HG02798 (cell line): Measurements from ENCODE around the gene EFNB1.
"Not testable (repeated sequence)": the region's sequence is repeated elsewhere in the genome, so short reads cannot be mapped to it uniquely, and the experiment has no call there.

Source experiments
- ATAC-seq: cut with Tn5 transposase; IDR thresholded peaks from one replicate; pipeline ENCODE4 v1.9.1; 2021; ENCODE audit warnings: mild to moderate bottlenecking; ENCODE audit not compliant: unreplicated experiment, poor library complexity

EFNB1 gene

DNA sequence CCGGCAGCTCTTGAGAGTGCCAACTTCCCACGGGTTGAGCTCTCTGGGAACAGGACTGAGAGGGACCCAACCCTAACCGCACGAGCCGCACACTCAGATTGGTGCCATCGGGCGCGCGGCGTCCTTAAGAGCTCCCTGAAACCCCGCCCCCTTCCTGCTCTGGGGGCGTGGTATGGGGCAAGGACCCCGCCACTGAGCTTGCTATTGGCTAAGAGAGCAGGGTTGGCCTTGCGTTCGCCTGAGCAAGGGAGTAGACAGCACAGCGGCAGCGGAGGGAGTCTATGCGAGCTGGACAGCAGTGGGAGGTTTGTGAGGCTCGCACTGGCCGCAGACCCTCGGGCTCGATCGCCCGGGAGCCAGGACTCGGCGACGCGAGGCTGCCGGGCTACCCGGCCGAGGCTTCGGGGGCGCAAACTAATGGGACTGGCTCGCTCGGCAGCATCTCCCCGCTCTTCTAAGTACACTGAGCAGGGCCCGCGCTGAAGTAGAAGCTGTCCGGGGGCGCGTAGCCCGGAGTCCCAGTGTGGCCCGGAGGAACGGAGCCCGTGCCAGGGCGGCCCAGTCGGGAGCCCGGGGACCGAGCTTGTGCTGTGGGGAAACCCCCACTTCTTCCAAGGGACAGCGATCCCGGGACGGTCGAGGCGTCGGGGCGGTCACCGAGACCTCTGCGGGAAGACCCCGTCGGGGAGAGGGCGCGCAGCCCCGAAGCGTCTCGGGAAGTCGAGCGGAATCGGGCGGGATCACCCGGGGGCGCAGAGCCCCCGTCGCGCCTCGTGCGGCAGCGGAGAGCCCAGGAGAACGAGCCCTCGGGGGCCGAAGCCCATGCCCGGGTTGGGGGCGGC lies at the start of gene EFNB1:
Gene EFNB1, plus strand, starts transcription at position 282 of the 842 bp plus-strand sequence. CDS start 756 bp downstream, outside the sequence.
- peak; percentile 96 for ATAC-seq

DNA sequence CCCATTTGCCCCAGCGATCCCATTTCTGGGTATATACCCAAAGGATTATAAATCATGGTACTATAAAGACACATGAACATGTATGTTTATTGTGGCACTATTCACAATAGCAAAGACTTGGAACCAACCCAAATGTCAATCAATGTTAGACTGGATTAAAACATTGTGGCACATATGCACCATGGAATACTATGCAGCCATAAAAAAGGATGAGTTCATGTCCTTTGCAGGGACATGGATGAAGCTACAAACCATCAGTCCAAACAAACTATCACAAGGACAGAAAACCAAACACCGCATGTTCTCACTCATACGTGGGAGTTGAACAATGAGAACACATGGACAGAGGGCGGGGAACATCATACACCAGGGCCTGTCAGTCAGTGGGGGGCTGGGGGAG lies 47.5 kb upstream of the EFNB1 start:
- ATAC-seq = not testable (repeated sequence)

DNA sequence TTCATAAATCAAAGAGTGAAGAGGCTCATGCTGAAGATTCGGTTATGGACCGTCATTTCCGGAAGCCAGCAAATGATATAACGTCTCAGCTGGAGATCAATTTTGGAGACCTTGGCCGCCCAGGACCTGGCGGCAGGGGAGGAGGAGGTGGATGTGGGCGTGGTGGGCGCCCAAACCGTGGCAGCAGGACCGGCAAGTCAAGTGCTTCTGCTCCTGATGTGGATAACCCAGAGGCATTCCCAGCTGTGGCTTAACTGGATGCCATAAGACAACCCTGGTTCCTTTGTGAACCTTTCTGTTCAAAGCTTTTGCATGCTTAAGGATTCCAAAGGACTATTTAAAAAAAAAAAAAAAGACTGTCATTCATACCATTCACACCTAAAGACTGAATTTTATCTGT lies 44.0 kb upstream of the EFNB1 start:
- ATAC-seq = no peak

DNA sequence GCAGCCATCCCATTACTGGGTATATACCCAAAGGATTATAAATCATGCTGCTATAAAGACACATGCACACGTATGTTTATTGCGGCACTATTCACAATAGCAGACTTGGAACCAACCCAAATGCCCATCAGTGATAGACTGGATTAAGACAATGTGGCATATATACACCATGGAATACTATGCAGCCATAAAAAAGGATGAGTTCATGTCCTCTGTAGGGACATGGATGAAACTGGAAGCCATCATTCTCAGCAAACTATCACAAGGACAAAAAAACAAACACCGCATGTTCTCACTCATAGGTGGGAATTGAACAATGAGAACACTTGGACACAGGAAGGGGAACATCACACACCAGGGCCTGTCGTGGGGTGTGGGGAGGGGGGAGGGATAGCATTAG lies 42.2 kb upstream of the EFNB1 start:
- not testable (repeated sequence) for ATAC-seq

DNA sequence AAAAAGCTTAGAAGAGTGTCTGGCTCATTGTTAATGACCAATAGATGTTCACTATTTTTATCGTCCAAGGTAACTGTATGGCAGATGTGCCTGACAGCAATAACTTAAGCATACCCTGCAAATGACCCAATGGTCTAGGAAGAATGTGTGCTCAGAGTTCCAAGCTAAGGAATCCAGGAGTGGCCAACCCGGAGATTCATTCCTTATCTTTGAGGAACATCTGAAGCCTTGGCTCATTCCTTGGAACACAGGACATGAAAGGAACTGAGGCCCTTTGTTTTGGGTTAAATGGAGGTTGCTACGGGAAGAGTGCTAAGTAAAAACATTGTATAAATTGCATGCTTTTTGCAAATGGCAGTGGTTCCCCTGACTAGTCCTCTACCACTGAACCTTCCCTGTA lies 38.9 kb upstream of the EFNB1 start:
- ATAC-seq = no peak

DNA sequence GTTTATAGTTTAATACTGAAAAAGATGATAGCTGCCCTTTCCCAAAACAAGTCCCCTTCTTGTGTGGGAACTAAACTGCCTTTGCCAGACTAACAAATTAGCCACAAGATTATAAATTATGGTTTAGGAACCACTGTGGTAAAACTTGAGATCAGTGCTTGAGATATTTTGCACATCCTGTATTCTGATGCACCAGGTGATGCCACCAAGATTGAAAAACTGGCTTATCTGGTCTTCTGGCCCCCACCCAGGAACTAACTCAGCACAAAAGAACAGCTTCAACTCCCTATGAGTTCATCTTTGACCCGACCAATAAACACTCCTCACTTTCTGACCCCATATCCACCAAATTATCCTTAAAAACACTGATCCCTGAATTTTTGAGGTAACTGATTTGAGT lies 36.7 kb upstream of the EFNB1 start:
- no peak for ATAC-seq

DNA sequence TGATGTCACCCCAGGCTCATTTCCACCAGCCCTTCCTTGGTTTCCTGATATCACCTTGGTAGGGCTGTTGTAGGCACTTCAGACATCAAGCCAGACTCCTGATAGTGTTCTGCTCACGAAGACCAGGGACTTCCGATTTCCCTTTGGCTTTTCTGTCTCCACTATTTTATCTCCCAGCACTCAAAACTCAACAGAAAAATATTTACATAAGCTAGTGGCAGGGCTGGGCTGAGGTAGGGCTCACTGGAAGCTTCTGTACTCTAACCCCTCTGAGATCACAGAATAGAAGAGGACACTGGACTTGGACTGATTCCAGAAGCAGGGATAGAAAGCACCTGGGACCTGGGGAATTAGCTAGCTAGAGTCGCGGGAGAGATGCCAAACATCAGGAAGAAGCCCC lies 34.4 kb upstream of the EFNB1 start:
- ATAC-seq = no peak

DNA sequence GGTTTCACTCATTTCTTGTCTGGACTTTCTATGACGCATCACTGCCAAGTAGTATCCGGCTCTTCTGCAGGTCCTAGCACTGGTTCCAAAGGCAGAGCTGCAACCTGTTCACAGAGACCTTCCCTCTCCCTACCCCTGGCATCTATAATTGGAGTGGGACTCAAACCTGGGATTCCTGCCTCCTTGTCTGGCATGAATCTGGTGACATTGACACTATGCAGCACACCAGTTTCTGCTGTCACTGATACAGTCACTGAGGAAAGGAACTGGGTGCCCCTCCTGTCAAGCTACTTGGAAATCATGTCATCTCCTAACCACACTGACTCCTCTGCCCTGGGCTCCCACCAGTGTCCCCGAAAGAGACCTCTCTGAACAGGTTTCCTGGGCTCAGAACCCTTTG lies 33.1 kb upstream of the EFNB1 start:
- no peak for ATAC-seq

DNA sequence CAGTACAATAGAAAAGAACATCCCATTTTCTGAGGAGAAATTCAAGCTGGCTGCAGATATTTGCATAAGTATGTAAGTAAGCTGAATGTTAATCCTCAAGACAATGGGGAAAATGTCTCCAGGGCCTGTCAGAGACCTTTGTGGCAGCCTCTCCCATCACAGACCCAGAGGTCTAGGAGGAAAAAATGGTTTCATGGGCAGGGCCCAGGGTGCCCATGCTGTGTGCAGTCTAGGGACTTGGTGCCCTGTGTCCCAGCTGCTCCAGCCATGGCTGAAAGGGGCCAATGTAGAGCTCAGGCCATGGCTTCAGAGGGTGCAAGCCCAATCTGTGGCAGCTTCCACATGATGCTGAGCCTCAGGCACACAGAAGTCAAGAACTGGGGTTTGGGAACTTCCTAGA lies 30.4 kb upstream of the EFNB1 start:
- not testable (repeated sequence) for ATAC-seq

DNA sequence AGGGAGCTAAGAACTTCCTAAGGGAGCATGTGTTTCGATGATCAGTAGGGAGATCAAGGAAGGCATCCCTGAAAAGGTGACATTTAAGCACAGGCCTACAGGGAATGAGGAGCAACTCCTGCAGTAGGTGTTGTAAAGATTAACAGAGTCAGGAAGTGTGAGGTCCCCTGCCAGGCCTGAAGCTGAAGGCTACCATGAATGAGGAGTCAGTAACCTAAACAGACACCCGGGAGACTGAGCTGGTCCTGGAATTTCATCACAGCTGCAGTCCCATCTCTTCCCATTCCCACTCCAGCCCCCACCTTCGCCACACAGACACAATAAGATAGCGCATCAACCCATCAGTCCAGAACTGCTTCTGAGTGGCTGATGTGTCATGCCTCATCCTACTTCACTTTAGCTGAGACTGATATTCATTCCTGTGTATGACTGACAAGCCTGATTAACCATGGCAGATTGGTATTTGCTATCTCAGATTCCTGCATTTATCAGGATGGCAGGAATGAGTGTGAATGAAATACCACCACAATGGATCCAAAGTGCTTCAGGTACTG lies 27.0 kb upstream of the EFNB1 start:
- ATAC-seq = no peak

DNA sequence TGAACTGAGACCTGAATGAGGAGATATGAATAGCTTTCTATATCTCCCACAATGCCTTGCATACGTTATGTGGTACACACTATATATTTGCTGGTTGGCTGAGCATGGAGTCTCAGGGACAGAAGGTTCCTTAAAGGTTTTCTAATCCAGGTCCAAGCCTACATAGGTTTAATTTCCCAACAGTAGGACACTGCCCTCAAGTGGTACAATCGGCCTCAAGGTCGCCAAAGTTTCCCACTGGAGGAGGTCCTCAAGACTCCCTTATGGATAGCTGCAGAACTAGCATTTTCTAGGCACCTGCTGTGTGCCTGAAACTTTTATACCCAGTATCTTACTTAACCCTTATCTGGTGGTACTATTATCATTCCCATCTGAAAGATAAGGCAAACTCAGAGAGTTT lies 21.0 kb upstream of the EFNB1 start:
- ATAC-seq = no peak

DNA sequence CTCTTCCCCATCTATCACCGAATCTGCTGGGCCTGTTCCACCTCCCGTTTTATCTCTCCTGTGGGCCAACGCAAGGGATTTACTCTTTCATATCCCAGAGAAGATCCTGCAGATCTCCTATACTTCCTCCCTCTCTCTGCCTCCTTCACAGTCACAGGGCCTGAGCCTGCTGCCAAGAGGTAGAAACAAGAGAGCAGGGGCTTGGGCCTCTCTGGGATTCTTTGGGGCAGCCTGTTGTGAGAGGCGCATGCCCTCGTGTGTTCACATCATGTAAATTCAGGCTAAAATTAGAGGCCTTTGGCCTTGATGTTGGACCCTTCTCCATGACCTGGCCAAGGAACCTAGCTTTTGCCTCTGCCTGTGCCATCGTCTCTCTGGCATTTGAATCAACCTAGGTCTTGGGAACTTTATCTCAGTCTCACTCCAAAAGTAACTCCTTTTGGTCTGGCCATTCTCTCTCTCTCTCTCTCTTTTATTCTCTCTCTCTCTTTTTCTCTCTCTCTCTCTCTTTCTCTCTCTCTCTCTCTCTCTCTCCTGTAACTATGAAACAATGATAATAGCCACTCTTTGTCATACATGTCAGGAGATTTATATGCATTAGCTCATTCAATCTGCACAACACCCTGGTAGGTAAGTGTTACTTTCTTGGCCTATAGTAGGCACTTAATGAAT lies 20.0 kb upstream of the EFNB1 start:
- ATAC-seq = no peak

DNA sequence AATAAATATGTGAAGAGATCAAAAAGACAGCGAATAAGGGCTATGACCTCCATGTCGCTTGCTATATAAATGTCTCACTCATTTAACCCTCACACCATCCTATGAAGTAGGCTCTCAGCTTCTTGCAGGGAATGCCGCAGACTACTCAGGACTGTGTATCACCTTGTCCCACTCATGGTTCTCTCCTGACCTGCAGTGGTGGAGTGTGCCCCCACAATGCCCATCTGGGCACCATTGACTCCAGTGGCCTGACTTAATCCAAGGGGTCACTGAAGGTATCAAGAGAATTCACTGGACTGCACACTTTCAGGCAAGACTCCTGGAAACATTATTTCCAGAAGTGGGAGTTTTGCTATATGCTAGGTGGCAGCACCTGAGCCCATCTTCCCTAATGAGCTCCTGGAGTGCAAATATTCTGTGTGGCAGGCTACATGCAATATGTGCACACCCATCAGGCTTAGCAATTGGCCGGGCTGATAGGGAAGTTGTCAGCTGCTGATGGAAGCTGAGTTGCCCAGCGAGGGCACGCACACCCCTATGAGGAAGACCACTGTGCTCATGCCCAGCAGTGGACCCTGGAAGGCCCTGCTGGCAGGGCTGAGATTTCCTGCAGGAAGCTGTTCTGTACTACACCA lies 8.2 kb upstream of the EFNB1 start:
- no peak for ATAC-seq

DNA sequence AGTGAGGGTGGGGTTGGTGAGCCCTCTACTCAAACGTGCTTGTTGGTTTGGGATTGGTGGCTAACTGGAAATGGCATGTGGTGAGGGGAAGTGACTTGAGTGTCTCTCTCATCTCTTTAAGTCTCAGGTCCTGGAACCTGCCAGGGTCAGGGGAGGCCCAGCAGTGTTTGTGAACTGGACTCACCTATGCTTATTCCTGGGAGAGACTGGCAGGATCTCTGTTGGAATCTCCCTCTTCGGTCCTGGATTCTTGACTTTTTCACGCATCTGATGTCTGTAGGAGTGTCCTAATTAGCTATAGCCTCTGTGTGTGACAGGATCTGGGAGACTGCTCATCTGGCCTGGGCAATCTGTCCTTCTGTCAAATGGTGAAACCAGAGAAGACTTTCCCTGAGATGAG lies 7.2 kb upstream of the EFNB1 start:
- ATAC-seq = no peak

DNA sequence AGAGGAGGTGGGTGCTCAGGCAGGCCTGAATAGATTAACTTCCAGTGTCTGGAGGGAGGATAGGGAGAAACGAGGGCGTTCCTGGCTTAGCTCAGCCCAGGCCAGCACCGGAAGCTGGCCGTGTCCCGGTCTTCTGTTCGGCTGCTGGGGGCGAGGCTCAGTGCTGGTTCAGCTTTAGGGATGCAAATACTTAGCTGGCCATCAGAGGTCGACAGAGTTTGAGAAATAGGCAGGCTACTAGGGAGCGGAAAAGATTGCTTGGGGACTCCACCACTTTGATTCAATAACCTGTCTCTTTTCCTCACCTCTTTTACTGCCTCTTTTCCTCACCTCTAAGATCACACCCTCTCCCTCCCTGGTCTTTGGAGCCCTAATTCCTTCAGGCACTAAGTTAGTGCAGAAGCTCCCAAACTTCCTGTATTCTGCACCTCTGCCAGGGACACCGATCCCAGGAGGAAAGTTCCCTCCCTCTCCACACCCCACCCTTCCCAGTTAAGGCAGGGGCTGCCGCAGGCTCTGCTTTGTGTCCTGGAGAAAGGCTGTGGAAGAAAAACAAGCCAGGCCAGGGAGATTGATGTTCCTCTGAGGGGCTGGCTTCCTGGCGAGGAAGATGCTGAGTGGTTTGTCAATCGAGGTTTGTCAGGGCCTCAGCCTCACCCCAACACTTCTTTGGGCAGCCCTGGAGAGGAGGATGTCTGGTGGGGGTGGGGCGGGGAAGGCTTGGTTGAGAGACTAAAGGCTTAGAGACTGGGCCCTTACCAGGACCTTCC lies 6.0 kb upstream of the EFNB1 start:
- peak; percentile 50 for ATAC-seq

DNA sequence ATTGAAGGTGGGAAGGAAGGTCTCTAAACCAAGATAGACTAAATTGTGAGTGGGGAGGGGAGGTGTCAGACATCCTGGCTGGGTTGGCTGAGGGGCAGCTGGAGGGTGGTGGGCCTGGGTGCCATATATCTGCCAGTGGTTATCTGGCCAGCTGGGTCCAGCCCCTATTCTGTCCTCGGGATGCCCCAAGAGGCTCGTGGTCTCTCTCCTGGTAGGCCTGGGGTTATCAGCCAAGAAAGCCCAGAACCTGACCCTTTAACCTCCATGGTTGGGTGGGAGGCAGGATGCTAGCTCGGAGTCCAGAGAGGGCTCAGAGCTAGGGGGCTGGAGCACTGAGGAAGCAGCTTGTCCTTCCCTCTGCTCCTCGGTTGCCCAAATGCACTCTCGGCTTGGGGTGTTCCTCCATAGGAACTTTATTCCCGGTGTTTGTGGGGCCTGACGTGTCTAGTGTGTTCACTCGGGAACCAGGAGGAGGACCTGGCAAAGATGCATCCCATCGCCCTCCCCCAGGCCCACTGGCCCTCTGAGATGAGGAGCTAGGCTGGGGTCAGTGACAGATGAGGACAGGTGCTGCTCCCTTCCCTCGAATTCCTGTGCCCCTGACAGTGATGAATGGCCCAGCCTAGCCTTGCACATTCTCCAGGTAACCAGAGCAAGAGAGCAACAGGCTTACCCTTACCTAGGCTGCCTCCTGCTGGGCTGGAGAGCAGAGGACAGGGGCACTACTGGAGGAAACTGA lies 5.2 kb upstream of the EFNB1 start:
- ATAC-seq = no peak

DNA sequence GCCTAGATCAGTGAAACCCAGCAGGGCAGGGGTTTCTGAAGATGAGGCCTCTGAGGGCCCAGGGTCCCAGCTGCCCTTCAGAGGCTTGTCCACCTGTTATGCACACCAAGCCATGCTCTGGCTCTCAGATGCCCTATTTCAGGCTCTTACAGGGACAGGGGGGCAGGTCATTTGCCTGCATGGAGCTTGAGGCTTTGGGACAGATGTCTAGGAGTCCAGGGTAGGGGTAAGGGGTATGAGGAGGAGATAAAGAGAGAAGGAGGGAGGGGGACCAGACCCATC lies 4.7 kb upstream of the EFNB1 start:
- ATAC-seq = no peak

DNA sequence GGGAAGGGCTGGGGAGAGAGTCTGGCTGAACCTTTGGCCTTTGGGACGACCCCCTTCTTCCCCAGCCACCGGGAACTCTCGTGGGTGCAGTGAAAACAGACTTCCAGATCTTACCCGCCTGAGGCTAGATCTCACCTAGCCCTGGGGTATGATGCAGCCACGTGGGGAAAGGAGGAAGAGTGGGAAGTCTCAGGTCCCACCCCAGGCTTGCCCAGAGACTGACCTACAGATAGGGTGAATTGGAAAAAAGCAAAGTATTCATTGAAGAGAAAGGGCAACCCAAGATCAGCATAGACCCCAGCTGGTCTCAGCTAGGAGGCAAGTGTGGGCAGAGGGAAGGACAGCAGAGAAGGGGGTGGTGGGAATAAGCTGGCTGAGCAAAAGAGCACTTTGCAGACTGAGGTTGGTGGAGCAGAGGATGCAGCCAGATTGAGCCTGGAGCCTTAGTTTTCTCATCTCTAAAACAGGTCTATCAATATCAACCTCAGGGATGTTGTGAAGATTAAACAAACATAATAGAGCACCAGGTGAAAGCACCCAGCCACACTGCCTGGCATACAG lies 4.2 kb upstream of the EFNB1 start:
- no peak for ATAC-seq

DNA sequence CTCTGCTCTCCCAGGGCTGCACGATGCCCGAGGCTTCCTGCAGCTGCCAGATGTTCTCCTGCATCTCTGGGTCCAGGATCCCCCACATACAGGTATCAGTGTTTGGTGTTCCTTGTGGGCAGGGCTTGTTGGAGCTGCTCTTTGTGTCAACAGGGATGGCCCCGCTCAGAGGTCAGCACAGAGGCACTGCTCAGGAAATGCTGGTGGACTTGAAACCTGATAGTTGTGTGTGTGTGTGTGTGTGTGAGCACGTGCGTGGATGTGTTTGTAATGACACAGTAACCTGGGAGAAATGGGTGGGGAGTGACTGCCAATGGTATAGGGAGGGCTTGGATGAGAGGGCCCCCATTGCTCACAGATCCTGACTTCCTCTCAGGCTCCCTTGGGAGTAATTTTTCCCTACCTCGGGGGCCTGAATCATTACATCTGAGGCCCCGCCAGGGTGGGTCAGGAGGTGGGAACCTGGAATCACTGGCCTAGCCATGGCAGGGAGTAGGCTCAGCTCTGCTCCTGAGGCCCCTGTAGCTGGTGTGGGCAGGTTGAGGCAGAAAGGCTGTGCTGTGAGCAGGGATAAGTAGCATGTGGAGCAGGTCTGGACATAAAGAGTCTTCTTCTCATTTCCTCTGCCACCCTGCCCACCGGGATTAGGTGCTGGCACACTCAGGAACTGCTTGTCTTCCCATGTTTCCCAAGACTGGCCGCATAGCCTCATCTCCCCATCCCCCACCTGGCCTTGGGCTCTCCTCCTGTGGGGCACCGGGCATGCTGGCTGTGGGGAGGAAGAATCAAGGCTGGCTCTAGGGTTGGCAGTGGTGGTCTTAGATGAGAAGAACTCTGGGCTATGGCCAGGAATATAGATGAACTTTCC lies 2.5 kb upstream of the EFNB1 start:
- ATAC-seq = no peak
